ENCODE measurements around the gene MORF4L1.
"Not testable (repeated sequence)": the region's sequence is repeated elsewhere in the genome, so short reads cannot be mapped to it uniquely, and the experiment has no call there.

MORF4L1 gene, protein sequence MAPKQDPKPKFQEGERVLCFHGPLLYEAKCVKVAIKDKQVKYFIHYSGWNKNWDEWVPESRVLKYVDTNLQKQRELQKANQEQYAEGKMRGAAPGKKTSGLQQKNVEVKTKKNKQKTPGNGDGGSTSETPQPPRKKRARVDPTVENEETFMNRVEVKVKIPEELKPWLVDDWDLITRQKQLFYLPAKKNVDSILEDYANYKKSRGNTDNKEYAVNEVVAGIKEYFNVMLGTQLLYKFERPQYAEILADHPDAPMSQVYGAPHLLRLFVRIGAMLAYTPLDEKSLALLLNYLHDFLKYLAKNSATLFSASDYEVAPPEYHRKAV

GRCh38 chr15:78872155-78872971 lies at the start of gene MORF4L1:
Gene MORF4L1, plus strand, starts transcription at chr15:78872890. Its CDS starts 128 bp downstream, at chr15:78873018.
- H3K9ac ChIP-seq (ENCODE audit: low read depth, low read length): peak within 1 kb of the TSS; percentile 100
- H3K27me3 ChIP-seq (ENCODE audit: control insufficient read depth, insufficient read depth, low read length): no peaks in the 10 kb centered on the region
- no peaks in the 10 kb centered on the region for H3K36me3 ChIP-seq (ENCODE audit: control insufficient read depth, insufficient read depth, low read length)
- peaks cover 18% of the 10 kb centered on the region for H3K4me1 ChIP-seq (ENCODE audit: control insufficient read depth, insufficient read depth, low read length)
- H3K4me3 ChIP-seq (ENCODE audit: low read depth, low read length): peak within 1 kb of the TSS; percentile 98
- peak within 1 kb of the TSS; percentile 99 for H3K27ac ChIP-seq (ENCODE audit: low read depth, low read length)
- H3K9me3 ChIP-seq (ENCODE audit: control insufficient read depth, insufficient read depth, low read length): no peaks in the 10 kb centered on the region

- Histone ChIP-seq H3K9me3 (ENCODE audit: control insufficient read depth, insufficient read depth, low read length) (no peaks in the 10 kb centered on the region), H3K4me1 (ENCODE audit: control insufficient read depth, insufficient read depth, low read length) (no peaks in the 10 kb centered on the region), H3K9ac (ENCODE audit: low read depth, low read length) (no peak overlapping the region), H3K27me3 (ENCODE audit: control insufficient read depth, insufficient read depth, low read length) (no peaks in the 10 kb centered on the region), H3K27ac (ENCODE audit: low read depth, low read length) (no peak overlapping the region), H3K4me3 (ENCODE audit: low read depth, low read length) (no peak overlapping the region), H3K36me3 (ENCODE audit: control insufficient read depth, insufficient read depth, low read length) (no peaks in the 10 kb centered on the region)
Observed at GRCh38 chr15:78828920-78829319, 43.8 kb upstream of the MORF4L1 start.

GRCh38 chr15:78830514-78831228 lies 42.0 kb upstream of the MORF4L1 start:
- Histone ChIP-seq H3K27me3 (ENCODE audit: control insufficient read depth, insufficient read depth, low read length) (no peaks in the 10 kb centered on the region), H3K9ac (ENCODE audit: low read depth, low read length) (no peak overlapping the region)

GRCh38 chr15:78831229-78832207 lies 41.2 kb upstream of the MORF4L1 start:
- no peaks in the 10 kb centered on the region for H3K4me1 ChIP-seq (ENCODE audit: control insufficient read depth, insufficient read depth, low read length)
- no peaks in the 10 kb centered on the region for H3K9me3 ChIP-seq (ENCODE audit: control insufficient read depth, insufficient read depth, low read length)
- H3K27me3 ChIP-seq (ENCODE audit: control insufficient read depth, insufficient read depth, low read length): no peaks in the 10 kb centered on the region

More at GRCh38 chr15:78830514-78831228, 42.0 kb upstream of the MORF4L1 start:
- Histone ChIP-seq H3K9me3 (ENCODE audit: control insufficient read depth, insufficient read depth, low read length) (no peaks in the 10 kb centered on the region), H3K27ac (ENCODE audit: low read depth, low read length) (no peak overlapping the region), H3K4me3 (ENCODE audit: low read depth, low read length) (no peak overlapping the region), H3K4me1 (ENCODE audit: control insufficient read depth, insufficient read depth, low read length) (no peaks in the 10 kb centered on the region), H3K36me3 (ENCODE audit: control insufficient read depth, insufficient read depth, low read length) (no peaks in the 10 kb centered on the region)

DNA sequence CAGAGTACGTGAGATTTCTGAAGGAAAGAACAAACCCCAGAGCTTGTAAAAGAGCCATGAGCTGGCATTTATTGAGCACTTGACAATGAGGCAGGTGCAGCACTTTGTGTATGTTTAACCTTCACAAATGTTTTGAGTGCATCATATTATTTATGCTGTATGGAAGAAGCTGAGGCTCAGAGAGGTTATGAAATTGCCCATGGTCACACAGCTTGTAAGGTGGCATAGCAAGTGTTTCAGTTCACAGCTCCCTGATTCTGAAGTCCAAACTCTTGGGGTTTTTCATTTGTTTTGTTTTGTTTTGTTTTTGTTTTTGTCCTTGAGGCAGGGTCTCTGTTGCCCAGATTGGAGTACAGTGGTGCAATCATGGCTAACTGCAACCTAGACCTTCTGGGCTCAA lies 36.4 kb upstream of the MORF4L1 start:
- Histone ChIP-seq H3K36me3 (ENCODE audit: control insufficient read depth, insufficient read depth, low read length) (no peaks in the 10 kb centered on the region), H3K27me3 (ENCODE audit: control insufficient read depth, insufficient read depth, low read length) (no peaks in the 10 kb centered on the region), H3K4me1 (ENCODE audit: control insufficient read depth, insufficient read depth, low read length) (no peaks in the 10 kb centered on the region), H3K9ac (ENCODE audit: low read depth, low read length) (no peak overlapping the region), H3K9me3 (ENCODE audit: control insufficient read depth, insufficient read depth, low read length) (no peaks in the 10 kb centered on the region), H3K27ac (ENCODE audit: low read depth, low read length) (no peak overlapping the region), H3K4me3 (ENCODE audit: low read depth, low read length) (no peak overlapping the region)

More at GRCh38 chr15:78831229-78832207, 41.2 kb upstream of the MORF4L1 start:
- Histone ChIP-seq H3K4me3 (ENCODE audit: low read depth, low read length) (no peak overlapping the region), H3K36me3 (ENCODE audit: control insufficient read depth, insufficient read depth, low read length) (no peaks in the 10 kb centered on the region), H3K9ac (ENCODE audit: low read depth, low read length) (no peak overlapping the region), H3K27ac (ENCODE audit: low read depth, low read length) (no peak overlapping the region)

- no peaks in the 10 kb centered on the region for H3K4me1 ChIP-seq (ENCODE audit: control insufficient read depth, insufficient read depth, low read length)
- no peaks in the 10 kb centered on the region for H3K36me3 ChIP-seq (ENCODE audit: control insufficient read depth, insufficient read depth, low read length)
- no peak overlapping the region for H3K27ac ChIP-seq (ENCODE audit: low read depth, low read length)
- no peak overlapping the region for H3K9ac ChIP-seq (ENCODE audit: low read depth, low read length)
- H3K9me3 ChIP-seq (ENCODE audit: control insufficient read depth, insufficient read depth, low read length): no peaks in the 10 kb centered on the region
- H3K27me3 ChIP-seq (ENCODE audit: control insufficient read depth, insufficient read depth, low read length): no peaks in the 10 kb centered on the region
- no peak overlapping the region for H3K4me3 ChIP-seq (ENCODE audit: low read depth, low read length)
Observed at GRCh38 chr15:78837131-78837530, 35.6 kb upstream of the MORF4L1 start.

- H3K27ac ChIP-seq (ENCODE audit: low read depth, low read length): no peak overlapping the region
Observed at GRCh38 chr15:78837543-78837942, 35.1 kb upstream of the MORF4L1 start.

DNA sequence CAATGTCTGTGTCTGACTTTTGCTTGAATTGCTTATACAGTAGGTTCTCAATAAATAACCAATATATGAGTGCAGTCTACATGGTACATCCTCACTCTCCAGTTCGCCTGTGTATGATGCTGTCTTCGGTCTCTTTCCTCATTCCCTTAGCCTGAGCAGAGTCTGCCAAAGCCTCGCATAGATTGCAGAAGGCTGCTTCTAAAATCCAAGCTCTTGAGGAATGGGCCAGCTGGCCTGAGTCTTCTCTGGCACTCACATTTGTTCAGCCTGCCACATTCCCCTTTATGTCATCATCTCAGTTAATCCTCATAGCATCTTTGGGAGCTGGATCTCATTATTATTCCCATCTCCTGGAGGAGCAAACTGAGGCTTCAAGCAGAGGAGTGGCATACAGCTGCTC lies 34.2 kb upstream of the MORF4L1 start:
- H3K36me3 ChIP-seq (ENCODE audit: control insufficient read depth, insufficient read depth, low read length): no peaks in the 10 kb centered on the region
- no peaks in the 10 kb centered on the region for H3K27me3 ChIP-seq (ENCODE audit: control insufficient read depth, insufficient read depth, low read length)
- H3K4me3 ChIP-seq (ENCODE audit: low read depth, low read length): no peak overlapping the region
- H3K9ac ChIP-seq (ENCODE audit: low read depth, low read length): no peak overlapping the region
- H3K27ac ChIP-seq (ENCODE audit: low read depth, low read length): no peak overlapping the region
- H3K4me1 ChIP-seq (ENCODE audit: control insufficient read depth, insufficient read depth, low read length): no peaks in the 10 kb centered on the region
- H3K9me3 ChIP-seq (ENCODE audit: control insufficient read depth, insufficient read depth, low read length): no peaks in the 10 kb centered on the region

More at GRCh38 chr15:78837543-78837942, 35.1 kb upstream of the MORF4L1 start:
- Histone ChIP-seq H3K4me1 (ENCODE audit: control insufficient read depth, insufficient read depth, low read length) (no peaks in the 10 kb centered on the region), H3K4me3 (ENCODE audit: low read depth, low read length) (no peak overlapping the region), H3K9me3 (ENCODE audit: control insufficient read depth, insufficient read depth, low read length) (no peaks in the 10 kb centered on the region), H3K9ac (ENCODE audit: low read depth, low read length) (no peak overlapping the region), H3K36me3 (ENCODE audit: control insufficient read depth, insufficient read depth, low read length) (no peaks in the 10 kb centered on the region), H3K27me3 (ENCODE audit: control insufficient read depth, insufficient read depth, low read length) (no peaks in the 10 kb centered on the region)

DNA sequence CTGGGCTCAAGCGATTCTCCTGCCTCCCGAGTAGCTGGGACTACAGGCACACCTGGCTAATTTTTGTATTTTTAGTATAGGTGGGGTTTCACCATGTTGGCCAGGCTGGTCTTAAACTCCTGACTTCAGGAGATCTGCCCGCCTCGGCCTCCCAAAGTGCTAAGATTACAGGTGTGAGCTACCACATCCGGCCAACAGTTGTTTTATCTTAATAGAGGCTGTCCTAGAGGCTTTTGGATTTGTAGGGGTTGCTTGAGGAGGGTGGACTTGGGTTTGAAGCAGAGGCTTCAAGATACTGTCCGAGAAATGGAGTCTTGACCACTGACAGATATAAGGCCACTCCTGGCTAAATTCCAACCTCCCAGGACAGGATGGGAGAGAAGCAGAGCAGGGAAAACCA lies 33.5 kb upstream of the MORF4L1 start:
- H3K4me3 ChIP-seq (ENCODE audit: low read depth, low read length); H3K9ac ChIP-seq (ENCODE audit: low read depth, low read length); H3K9me3 ChIP-seq (ENCODE audit: control insufficient read depth, insufficient read depth, low read length); H3K27me3 ChIP-seq (ENCODE audit: control insufficient read depth, insufficient read depth, low read length); H3K27ac ChIP-seq (ENCODE audit: low read depth, low read length); H3K4me1 ChIP-seq (ENCODE audit: control insufficient read depth, insufficient read depth, low read length); H3K36me3 ChIP-seq (ENCODE audit: control insufficient read depth, insufficient read depth, low read length): not testable (repeated sequence)
